ENCODE results near the gene SCARB1. TPM values are rescaled to one million over a fixed set of nuclear protein-coding genes. Genes with fewer than 3 reads are reported as not detected.
A peak's percentile ranks its signal among the peaks of the same experiment; 100 is the strongest.
"Not testable (repeated sequence)": the region's sequence is repeated elsewhere in the genome, so short reads cannot be mapped to it uniquely, and the experiment has no call there.

The SCARB1 gene, protein sequence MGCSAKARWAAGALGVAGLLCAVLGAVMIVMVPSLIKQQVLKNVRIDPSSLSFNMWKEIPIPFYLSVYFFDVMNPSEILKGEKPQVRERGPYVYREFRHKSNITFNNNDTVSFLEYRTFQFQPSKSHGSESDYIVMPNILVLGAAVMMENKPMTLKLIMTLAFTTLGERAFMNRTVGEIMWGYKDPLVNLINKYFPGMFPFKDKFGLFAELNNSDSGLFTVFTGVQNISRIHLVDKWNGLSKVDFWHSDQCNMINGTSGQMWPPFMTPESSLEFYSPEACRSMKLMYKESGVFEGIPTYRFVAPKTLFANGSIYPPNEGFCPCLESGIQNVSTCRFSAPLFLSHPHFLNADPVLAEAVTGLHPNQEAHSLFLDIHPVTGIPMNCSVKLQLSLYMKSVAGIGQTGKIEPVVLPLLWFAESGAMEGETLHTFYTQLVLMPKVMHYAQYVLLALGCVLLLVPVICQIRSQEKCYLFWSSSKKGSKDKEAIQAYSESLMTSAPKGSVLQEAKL
- total RNA-seq (5.1 and 14.7 TPM in 2 replicates), polyA plus RNA-seq (32.5 and 39.4 TPM in 2 replicates), polyA minus RNA-seq (ENCODE audit: low replicate concordance) (69.9 and 70.9 TPM in 2 replicates)
- polyA plus RNA-seq (2012), result 35.6 and 39.8 TPM in 2 replicates

DNA sequence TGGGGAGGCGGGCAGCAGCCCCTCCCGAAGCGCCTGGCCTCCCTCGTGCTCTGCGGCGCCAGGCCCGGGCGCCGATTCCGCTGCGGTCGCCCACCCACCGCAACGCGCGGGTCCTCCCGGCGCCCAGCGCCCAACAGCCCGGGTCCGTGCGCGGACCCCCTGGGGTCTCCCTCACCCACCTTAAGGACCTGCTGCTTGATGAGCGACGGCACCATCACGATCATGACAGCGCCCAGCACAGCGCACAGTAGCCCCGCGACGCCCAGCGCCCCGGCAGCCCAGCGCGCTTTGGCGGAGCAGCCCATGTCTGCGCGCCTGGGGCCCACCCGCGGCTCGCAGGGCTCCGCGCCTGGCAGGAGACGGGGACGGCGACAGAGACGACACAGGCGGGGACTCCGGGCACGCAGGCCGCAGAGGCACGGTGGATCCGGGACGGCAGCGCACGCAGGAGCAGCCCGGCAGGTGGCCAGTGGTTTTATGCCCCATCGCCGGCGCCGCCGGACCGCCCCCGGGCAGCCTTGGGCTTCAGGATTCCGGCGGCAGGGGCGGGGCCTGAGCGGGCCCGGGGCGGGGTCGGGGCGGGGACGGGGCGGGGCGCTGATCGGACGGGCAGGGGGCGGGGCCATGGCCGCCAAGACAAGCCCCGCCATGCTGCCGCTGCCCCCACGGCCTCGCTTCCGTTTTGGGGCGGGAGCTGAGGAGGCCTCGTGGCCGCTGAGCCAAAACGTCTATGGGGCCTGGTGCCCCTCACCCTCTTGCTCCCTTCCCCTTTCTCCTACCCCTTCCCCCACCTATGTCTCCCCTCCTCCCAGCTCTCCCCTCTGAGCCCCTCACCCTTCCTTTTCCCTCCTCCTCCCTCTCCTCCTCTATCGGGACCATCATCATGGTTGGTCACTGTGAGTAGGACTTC lies at the start of gene SCARB1:
SCARB1 (minus strand) TSS at position 449 of the 910 bp plus-strand sequence; CDS start at position 305, 144 bp downstream.
- H3K79me2 ChIP-seq (ENCODE audit: control insufficient read depth, insufficient read depth, low read length), result no peaks in the 10 kb centered on the region
- peaks cover 7% of the 10 kb centered on the region for H3K4me1 ChIP-seq (ENCODE audit: control insufficient read depth, extremely low read depth, insufficient read depth, low read length)
- TF ChIP-seq EZH2 (IDR thresholded peaks at IDR 0.05; ENCODE audit: low read length, missing control alignments) (no peak), CTCF (conservative IDR thresholded peaks at IDR 0.05 in 1 of 2, IDR thresholded peaks at IDR 0.05 in 1 of 2; ENCODE audit: low read depth in 1 of 2, low read length in 2 of 2) (no peak)
- no peaks in the 10 kb centered on the region for H3K9me3 ChIP-seq (ENCODE audit: control insufficient read depth, insufficient read depth, low read depth, low read length)
- H3K4me2 ChIP-seq (ENCODE audit: extremely low read depth, insufficient read depth, low read length), result peak within 1 kb of the TSS; percentile 81
- H3K27ac ChIP-seq (ENCODE audit: insufficient read depth, low read length), result peak within 1 kb of the TSS; percentile 65
- H2AFZ ChIP-seq (ENCODE audit: low read length), result peak within 1 kb of the TSS; percentile 96
- H3K4me3 ChIP-seq (replicated peaks in 1 of 4; ENCODE audit: control extremely low read depth in 1 of 4, insufficient read depth in 1 of 4, low read depth in 3 of 4, low read length in 4 of 4), result peak within 1 kb of the TSS; percentile 61 to 69 (median 66)
- peaks cover 3% of the 10 kb centered on the region for H3K36me3 ChIP-seq (ENCODE audit: control insufficient read depth, insufficient read depth, low read length)
- peak; percentile 64 to 73 for DNase-seq (ENCODE audit: low read depth in 2 of 2)
- H3K27me3 ChIP-seq (ENCODE audit: control insufficient read depth, insufficient read depth, low read length), result no peaks in the 10 kb centered on the region
- H3K9ac ChIP-seq (ENCODE audit: insufficient read depth, low read length), result peak within 1 kb of the TSS; percentile 62
- H4K20me1 ChIP-seq (ENCODE audit: control insufficient read depth, extremely low read depth, insufficient read depth, low read length), result no peaks in the 10 kb centered on the region

- not testable (repeated sequence) for H3K9ac ChIP-seq (ENCODE audit: insufficient read depth, low read length); H3K27me3 ChIP-seq (ENCODE audit: control insufficient read depth, insufficient read depth, low read length); H3K27ac ChIP-seq (ENCODE audit: insufficient read depth, low read length); H4K20me1 ChIP-seq (ENCODE audit: control insufficient read depth, extremely low read depth, insufficient read depth, low read length); H3K9me3 ChIP-seq (ENCODE audit: control insufficient read depth, insufficient read depth, low read depth, low read length); H2AFZ ChIP-seq (ENCODE audit: low read length); DNase-seq (ENCODE audit: low read depth in 2 of 2)
- peaks cover 42% of the 10 kb centered on the region for H3K79me2 ChIP-seq (ENCODE audit: control insufficient read depth, insufficient read depth, low read length)
- peaks cover 11% of the 10 kb centered on the region for H3K4me1 ChIP-seq (ENCODE audit: control insufficient read depth, extremely low read depth, insufficient read depth, low read length)
- H3K36me3 ChIP-seq (ENCODE audit: control insufficient read depth, insufficient read depth, low read length), result peaks cover 11% of the 10 kb centered on the region
- peak overlapping the region; percentile 63 for H3K4me2 ChIP-seq (ENCODE audit: extremely low read depth, insufficient read depth, low read length)
- H3K4me3 ChIP-seq (replicated peaks in 1 of 4; ENCODE audit: control extremely low read depth in 1 of 4, insufficient read depth in 1 of 4, low read depth in 3 of 4, low read length in 4 of 4), result peak overlapping the region; percentile 90 to 97 (median 94)
Observed at GRCh38 chr12:124912529-124913287, 49.0 kb upstream of the SCARB1 start.

GRCh38 chr12:124911521-124911920 lies 47.9 kb upstream of the SCARB1 start:
- H3K9ac ChIP-seq (ENCODE audit: insufficient read depth, low read length); H2AFZ ChIP-seq (ENCODE audit: low read length); H3K4me1 ChIP-seq (ENCODE audit: control insufficient read depth, extremely low read depth, insufficient read depth, low read length); H3K27ac ChIP-seq (ENCODE audit: insufficient read depth, low read length); H4K20me1 ChIP-seq (ENCODE audit: control insufficient read depth, extremely low read depth, insufficient read depth, low read length); DNase-seq (ENCODE audit: low read depth in 2 of 2); H3K27me3 ChIP-seq (ENCODE audit: control insufficient read depth, insufficient read depth, low read length); H3K9me3 ChIP-seq (ENCODE audit: control insufficient read depth, insufficient read depth, low read depth, low read length): not testable (repeated sequence)
- Histone ChIP-seq H3K36me3 (ENCODE audit: control insufficient read depth, insufficient read depth, low read length) (peaks cover 11% of the 10 kb centered on the region), H3K4me2 (ENCODE audit: extremely low read depth, insufficient read depth, low read length) (peak overlapping the region; percentile 76), H3K79me2 (ENCODE audit: control insufficient read depth, insufficient read depth, low read length) (peaks cover 42% of the 10 kb centered on the region), H3K4me3 (replicated peaks in 1 of 4; ENCODE audit: control extremely low read depth in 1 of 4, insufficient read depth in 1 of 4, low read depth in 3 of 4, low read length in 4 of 4) (peak overlapping the region; percentile 33 to 81 (median 56))
